Upper lobe of left lung (tissue), 4 donors: ENCODE data around the gene SLC16A1.

Source experiments
- CTCF ChIP-seq, 6 experiments: fragments of 450-650 bp in 4 of 6; fragments of 200-600 bp in 2 of 6; sonication (generic) in 2 of 6; IDR thresholded peaks; one replicate each; pipeline ENCODE4 v1.5.1; 2016 to 2019; ENCODE audit warnings: antibody characterized with exemption in 6 of 6
- EP300 ChIP-seq, 4 donors: sonication (generic); formaldehyde crosslinking; IDR thresholded peaks; one replicate each; pipeline ENCODE4 v1.5.1; 2017; ENCODE audit warnings: antibody characterized with exemption in 4 of 4, control low read depth in 2 of 4
- POLR2A ChIP-seq, 4 donors: fragments of 450-650 bp; IDR thresholded peaks; one replicate each; pipeline ENCODE4 v1.5.1; 2016 to 2017; ENCODE audit warnings: antibody characterized with exemption in 4 of 4, mild to moderate bottlenecking in 2 of 4
- POLR2AphosphoS5 ChIP-seq, 2 donors: sonication (generic); formaldehyde crosslinking; IDR thresholded peaks; one replicate each; pipeline ENCODE4 v1.5.1; 2017; ENCODE audit warnings: antibody characterized with exemption in 2 of 2

- TF ChIP-seq POLR2A (IDR thresholded peaks at IDR 0.05) (no peak), CTCF (IDR thresholded peaks at IDR 0.05) (no peak), POLR2AphosphoS5 (IDR thresholded peaks at IDR 0.05) (no peak), EP300 (IDR thresholded peaks at IDR 0.05) (no peak)
These were observed 54.6 kb downstream of the SLC16A1 start for GRCh38 chr1:112901387-112901786.
